HUES6 (cell line): ENCODE measurements around the gene LZIC.
A peak's percentile ranks its signal among the peaks of the same experiment; 100 is the strongest.

Experiments used
- H3K27ac ChIP-seq: 2 replicates; pipeline ENCODE4 v1.7.0; 2013; ENCODE audit warnings: low read depth, mild to moderate bottlenecking, low read length, inconsistent platforms
- H3K27me3 ChIP-seq: 2 replicates; pipeline ENCODE4 v1.6.1; 2013; ENCODE audit warnings: low read length; ENCODE audit not compliant: control insufficient read depth, insufficient read depth
- H3K36me3 ChIP-seq: 2 replicates; pipeline ENCODE4 v1.6.1; 2013; ENCODE audit warnings: low read length; ENCODE audit not compliant: control insufficient read depth, insufficient read depth
- H3K4me1 ChIP-seq: 2 replicates; pipeline ENCODE4 v1.6.1; 2013; ENCODE audit warnings: low read length; ENCODE audit not compliant: control insufficient read depth, insufficient read depth
- H3K4me3 ChIP-seq: 2 replicates; pipeline ENCODE4 v1.5.1; 2013; ENCODE audit warnings: low read depth, low read length
- H3K9ac ChIP-seq: one replicate; pipeline ENCODE4 v1.6.1; 2013; ENCODE audit warnings: mild to moderate bottlenecking, low read length
- H3K9me3 ChIP-seq: 2 replicates; pipeline ENCODE4 v1.6.1; 2013; ENCODE audit warnings: low read depth, low read length; ENCODE audit not compliant: control insufficient read depth, insufficient read depth

The LZIC gene

DNA sequence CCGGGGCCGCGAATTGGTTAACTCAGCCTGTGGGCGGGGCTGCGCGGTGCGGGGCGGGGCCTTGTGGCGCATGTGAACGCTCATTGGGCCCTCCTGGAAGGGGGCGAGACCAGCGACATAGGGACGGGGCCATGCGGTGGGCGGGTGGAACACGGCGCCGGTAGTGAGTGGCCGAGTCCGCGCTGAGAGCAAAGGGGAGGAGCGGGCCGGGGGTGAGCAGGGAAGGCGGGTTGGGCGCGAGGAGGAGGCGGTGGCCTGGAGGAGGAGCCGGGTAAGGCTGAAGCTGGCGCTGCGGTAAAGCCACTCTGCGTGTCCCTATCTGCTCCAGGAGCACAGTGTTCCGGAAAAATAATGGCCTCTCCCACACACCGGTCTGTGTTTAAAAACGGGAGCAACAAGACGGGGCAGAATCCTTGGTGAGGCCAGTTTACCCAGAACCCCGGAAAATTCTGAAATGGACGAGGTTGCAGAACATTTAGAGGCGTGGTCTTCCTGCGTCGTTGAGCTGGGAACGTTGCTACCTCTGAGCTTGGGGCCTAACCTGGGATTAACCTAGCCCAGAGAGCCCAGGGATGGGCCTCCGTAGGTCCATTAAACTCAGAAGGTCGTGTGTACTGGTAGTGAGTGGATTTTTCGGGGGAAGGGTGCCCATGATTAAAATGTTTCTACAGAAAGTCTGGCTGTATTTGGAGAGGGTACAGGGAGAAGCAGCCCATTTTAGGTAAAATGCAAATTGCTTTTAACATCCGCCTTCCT is 32.6 kb downstream of the LZIC start:
- Histone ChIP-seq H3K4me3 (peak overlapping the region; percentile 95), H3K36me3 (no peaks in the 10 kb centered on the region), H3K9ac (peak overlapping the region; percentile 73), H3K9me3 (no peaks in the 10 kb centered on the region), H3K27ac (peak overlapping the region; percentile 71), H3K4me1 (peaks cover 7% of the 10 kb centered on the region), H3K27me3 (no peaks in the 10 kb centered on the region)

DNA sequence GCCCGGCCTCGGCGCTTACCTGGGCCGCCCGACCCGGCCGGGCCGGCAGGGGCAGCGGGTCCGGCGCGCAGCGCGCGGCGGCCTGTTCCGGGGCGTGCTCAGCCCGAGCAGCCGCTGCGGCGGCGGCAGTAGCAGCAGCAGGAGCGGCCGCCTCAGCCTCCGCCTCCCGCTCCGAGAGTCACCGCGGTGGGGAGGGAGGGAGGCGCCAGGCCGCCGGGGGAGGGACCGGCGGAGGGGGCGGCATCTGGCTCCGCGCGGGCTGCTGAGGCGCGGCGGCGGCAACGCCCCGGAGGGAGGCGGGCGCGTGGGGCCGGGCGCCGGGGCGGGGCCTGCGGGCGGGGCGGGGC is 33.1 kb downstream of the LZIC start, which contains the start of gene CTNNBIP1:
Gene CTNNBIP1 (minus strand): TSS at position 194 of the 347 bp plus-strand sequence. CDS start 38,205 bp downstream, outside the sequence.
- H3K4me1 ChIP-seq, result peaks cover 8% of the 10 kb centered on the region
- H3K36me3 ChIP-seq, result no peaks in the 10 kb centered on the region

DNA sequence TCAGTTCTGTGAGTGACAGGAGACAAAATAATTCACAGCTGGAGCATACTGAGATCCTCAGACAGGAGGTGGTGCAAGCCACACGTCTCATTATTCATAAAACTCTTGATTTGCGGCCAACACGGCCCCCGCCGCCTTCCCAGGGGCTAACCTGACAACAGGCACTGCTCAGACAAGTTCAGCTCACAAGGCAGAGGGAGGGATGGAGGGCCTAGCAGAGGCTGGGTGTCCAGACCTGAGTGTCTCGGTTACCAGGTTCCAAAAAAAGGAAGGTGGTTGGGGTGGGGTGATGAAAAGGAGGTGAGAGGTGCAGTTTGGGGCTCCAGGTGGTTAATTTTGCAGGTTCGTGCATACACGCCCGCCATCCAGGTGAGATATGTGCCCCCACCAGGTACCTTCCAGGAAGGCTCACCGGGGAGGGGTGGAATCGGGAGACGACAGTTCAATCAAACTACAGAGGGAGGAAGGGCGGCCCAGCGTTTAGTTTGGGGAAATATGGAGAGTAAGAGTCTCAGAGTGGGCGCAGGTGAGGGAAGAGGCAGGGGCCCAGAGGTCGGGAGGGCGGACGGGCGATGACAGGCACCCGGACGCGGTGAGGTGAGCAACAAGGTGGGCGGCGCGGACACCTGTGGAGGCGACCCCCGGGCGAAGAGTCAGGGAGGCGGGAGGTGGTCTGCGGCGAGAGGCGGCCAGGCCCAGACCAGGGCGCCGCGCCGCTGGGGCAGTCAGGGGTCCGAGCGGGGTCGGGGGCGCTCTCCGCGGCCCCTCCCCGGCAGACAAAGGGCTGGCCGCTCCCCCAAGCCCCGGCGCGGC is 33.8 kb downstream of the LZIC start:
- H3K36me3 ChIP-seq, result no peaks in the 10 kb centered on the region
- H3K27ac ChIP-seq, result no peak overlapping the region
- no peaks in the 10 kb centered on the region for H3K27me3 ChIP-seq
- peaks cover 13% of the 10 kb centered on the region for H3K4me1 ChIP-seq
- H3K4me3 ChIP-seq, result peak overlapping the region; percentile 91
- no peaks in the 10 kb centered on the region for H3K9me3 ChIP-seq
- peak overlapping the region; percentile 87 for H3K9ac ChIP-seq

More for the DNA sequence above, 33.1 kb downstream of the LZIC start, which contains the start of gene CTNNBIP1:
- Histone ChIP-seq H3K9ac (peak within 1 kb of the TSS; percentile 87), H3K4me3 (peak within 1 kb of the TSS; percentile 95), H3K9me3 (no peaks in the 10 kb centered on the region), H3K27me3 (no peaks in the 10 kb centered on the region), H3K27ac (peak within 1 kb of the TSS; percentile 71)

DNA sequence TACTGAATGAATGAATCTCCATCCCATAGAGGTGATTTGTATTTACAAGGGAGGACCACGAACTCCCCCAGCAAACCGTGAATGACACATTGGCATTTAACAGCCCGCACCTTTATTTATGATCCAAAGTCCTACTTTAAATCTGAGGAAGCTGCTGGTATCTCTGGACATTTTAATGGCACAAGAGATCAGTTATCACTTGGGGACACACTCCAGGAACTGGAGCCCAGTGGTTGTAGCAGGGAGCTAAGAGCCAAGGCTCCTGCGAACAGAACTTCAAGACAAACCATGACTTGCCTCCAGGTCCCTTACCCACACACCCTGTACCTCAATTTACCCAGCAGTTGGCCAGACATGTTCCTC is 34.3 kb downstream of the LZIC start:
- Histone ChIP-seq H3K27me3 (no peaks in the 10 kb centered on the region), H3K9ac (peak overlapping the region; percentile 87), H3K4me3 (peak overlapping the region; percentile 91), H3K9me3 (no peaks in the 10 kb centered on the region), H3K4me1 (peaks cover 13% of the 10 kb centered on the region), H3K27ac (no peak overlapping the region), H3K36me3 (no peaks in the 10 kb centered on the region)

DNA sequence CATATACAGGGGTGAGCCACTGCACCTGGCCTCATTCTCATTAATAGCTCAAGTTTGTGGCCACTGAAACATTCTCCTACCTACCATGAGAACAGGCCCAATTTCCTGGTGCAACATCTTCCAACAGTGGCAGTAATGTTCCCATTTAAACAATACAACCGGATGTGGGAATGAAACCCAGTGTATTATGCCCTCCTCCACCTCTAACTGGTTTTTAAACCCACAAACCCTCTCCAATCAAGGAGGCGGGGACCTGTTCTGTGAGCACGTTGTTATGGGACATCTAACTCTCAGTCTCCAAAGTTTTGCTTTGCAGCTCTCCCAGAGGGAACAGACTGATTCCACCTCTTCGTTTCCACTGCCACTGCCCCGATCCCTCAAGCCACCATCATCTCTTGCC is 35.8 kb downstream of the LZIC start:
- Histone ChIP-seq H3K4me3 (no peak overlapping the region), H3K27me3 (no peaks in the 10 kb centered on the region), H3K9me3 (no peaks in the 10 kb centered on the region), H3K9ac (no peak overlapping the region), H3K36me3 (no peaks in the 10 kb centered on the region), H3K27ac (no peak overlapping the region), H3K4me1 (peaks cover 13% of the 10 kb centered on the region)

DNA sequence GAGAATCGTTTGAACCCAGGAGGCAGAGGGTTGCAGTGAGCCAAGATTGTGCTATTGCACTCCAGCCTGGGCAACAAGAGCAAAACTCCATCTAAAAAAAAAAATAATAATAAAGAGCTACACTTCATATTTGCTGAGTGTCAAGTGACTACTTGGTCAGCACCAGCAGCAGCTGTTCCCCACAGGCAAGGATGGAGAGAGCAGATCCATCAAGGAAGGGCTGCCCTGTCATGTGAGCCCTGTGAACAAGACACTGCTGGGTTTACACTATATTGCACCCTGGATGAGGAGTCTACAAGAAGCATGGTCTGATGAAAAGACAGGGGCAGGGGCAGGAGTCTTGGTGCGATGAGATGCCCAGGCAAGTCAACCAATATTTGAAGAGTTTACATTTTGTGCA is 36.7 kb downstream of the LZIC start:
- Histone ChIP-seq H3K27ac (no peak overlapping the region), H3K4me1 (peaks cover 19% of the 10 kb centered on the region), H3K9ac (no peak overlapping the region), H3K36me3 (no peaks in the 10 kb centered on the region), H3K4me3 (no peak overlapping the region), H3K27me3 (no peaks in the 10 kb centered on the region), H3K9me3 (no peaks in the 10 kb centered on the region)

DNA sequence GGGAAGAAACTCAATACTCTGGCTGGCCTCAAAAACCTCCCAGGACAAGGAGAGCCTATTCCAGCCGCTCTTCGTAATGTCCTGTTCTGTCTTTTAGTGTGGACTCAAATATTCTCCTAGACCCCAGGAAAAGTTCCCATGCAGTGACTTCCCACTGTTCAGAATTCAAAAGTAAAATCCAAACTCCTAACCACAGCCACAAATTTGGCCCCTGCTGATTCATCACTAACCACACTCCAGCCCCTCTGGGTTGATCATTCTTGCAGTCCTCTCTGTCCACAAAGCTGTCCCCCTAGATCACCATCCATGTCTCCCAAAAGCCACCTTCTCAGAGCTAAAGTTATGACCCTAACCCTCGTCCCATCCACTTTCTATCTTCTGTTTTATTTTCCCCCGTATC is 38.2 kb downstream of the LZIC start:
- Histone ChIP-seq H3K36me3 (no peaks in the 10 kb centered on the region), H3K27ac (no peak overlapping the region), H3K4me1 (peaks cover 20% of the 10 kb centered on the region), H3K4me3 (no peak overlapping the region), H3K9ac (no peak overlapping the region), H3K27me3 (no peaks in the 10 kb centered on the region), H3K9me3 (no peaks in the 10 kb centered on the region)

DNA sequence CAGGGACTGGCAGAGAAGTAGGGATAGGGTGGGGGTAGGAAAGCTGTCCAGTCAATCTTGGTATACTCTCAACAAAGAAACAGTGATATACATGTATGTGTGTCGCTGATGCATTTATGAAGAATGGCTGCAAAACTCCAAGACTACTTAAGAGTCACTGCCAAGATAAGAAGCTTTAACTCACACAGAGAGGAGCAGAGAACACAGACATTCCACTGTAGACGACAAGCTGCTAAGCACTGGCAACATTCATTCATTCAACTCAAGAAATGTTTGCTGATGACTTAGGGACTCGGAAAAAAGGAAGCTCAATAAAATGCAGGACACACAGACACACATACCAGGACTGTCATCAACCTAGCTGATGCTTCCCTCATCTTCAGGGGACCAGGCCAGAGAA is 38.6 kb downstream of the LZIC start:
- Histone ChIP-seq H3K4me3 (no peak overlapping the region), H3K4me1 (peaks cover 20% of the 10 kb centered on the region), H3K27me3 (no peaks in the 10 kb centered on the region), H3K9me3 (no peaks in the 10 kb centered on the region), H3K36me3 (no peaks in the 10 kb centered on the region), H3K9ac (no peak overlapping the region), H3K27ac (no peak overlapping the region)

DNA sequence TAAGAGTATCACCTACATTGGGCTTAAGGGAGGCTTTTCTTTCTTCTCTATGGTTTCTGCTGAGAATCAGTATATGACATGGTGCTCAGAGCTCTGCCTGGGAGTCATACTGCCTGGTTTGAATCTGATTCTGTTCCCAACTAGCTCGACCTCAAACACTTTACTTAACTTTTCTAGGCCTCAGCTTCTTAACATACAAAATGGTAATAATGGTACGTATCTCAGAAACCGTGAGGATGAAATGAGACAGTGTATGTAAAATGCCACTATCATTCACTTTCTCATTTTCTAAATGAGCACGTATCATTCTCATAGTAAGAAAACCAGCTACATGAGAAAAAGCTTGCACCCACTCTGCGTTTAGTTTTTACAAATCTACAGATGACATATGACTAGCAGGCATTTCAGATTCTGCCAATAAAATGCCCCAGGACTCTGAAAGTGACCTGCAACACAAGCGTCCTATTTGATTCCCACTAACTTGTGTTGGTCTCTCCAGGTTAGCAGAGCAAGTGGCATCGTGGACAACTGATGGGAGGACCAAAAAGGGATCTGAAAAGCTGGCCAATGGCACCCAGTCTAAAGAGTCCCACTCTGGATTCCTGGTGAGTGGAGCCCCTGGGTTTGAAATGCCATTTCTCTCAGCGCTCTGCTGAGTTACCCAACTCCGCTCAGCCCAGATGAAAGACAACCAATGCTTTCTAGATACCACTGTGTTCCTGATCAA is 39.2 kb downstream of the LZIC start:
- Histone ChIP-seq H3K4me1 (peaks cover 17% of the 10 kb centered on the region), H3K27me3 (no peaks in the 10 kb centered on the region), H3K9ac (no peak overlapping the region), H3K4me3 (no peak overlapping the region), H3K36me3 (no peaks in the 10 kb centered on the region), H3K9me3 (no peaks in the 10 kb centered on the region), H3K27ac (no peak overlapping the region)

DNA sequence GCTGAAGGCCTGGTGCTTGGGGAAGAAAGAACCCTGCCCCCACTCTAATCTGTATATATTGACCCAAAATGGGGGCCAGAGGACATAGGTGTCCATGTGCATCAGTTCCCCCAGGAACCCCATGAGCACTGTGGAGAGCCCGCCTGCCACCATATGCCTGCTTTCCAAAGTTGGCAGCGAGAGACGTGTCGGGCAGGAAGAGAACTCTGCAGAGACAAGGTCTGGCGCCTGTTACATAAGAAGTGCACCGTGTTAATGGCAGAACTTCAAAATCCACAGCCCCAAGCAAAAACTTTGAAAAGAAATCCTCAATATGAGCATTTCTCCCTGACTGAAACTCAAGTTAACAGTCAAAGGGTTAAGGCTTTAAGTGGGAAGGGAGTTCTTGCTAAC is 41.1 kb downstream of the LZIC start:
- Histone ChIP-seq H3K4me3 (no peak overlapping the region), H3K4me1 (peaks cover 13% of the 10 kb centered on the region; the same call in 1 of the 2 replicates), H3K27ac (no peak overlapping the region), H3K9ac (no peak overlapping the region), H3K27me3 (no peaks in the 10 kb centered on the region), H3K9me3 (no peaks in the 10 kb centered on the region), H3K36me3 (no peaks in the 10 kb centered on the region)
